ENCODE data around the gene SLC12A7.
"Not testable (repeated sequence)": the region's sequence is repeated elsewhere in the genome, so short reads cannot be mapped to it uniquely, and the experiment has no call there.

Gene SLC12A7

DNA sequence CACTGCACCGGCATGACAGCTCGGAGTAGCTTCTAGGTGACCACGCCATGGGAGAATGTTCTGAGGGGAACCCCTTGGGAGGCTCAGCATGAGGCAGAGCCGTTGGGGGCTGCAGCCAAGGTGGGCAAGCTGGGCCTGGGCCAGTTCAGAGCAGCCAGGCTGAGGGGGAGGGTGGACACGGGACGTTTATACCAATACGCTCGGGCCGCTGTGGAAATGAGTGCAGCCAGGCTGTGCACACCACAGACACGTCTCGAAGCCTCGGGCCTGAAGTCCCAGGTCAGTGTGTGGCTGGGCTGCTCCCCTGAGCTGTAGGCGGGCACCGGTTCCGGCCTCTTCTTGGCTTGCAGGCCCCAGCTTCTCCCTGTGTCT lies 28.9 kb upstream of the SLC12A7 start:
- no peak for DNase-seq (ENCODE audit: low spot score)

GRCh38 chr5:1140171-1140817 lies 28.4 kb upstream of the SLC12A7 start:
- peak; percentile 79 for DNase-seq (ENCODE audit: low spot score)

GRCh38 chr5:1139331-1140170 lies 27.7 kb upstream of the SLC12A7 start:
- no peak for DNase-seq (ENCODE audit: low spot score)

- DNase-seq (ENCODE audit: low spot score), result no peak
Measured at GRCh38 chr5:1138445-1139245, 26.8 kb upstream of the SLC12A7 start.

GRCh38 chr5:1137567-1138444 lies 25.9 kb upstream of the SLC12A7 start:
- DNase-seq (ENCODE audit: low spot score), result no peak

DNA sequence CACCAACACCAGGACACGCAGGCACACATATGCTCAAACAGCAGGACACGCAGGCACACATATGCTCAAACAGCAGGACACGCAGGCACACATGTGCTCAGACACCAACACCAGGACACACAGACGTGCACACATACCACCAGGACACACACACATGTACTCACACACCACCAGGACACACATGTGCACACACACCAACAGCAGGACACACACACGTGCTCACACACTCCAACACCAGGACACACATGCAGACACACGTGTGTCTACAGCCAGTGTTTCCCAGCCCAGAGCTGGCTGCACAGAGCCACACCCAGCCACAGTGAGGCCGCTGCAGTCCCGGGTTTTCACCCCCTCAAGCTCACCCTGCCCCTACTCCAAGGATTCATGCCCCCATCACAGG lies 25.0 kb upstream of the SLC12A7 start:
- no peak for DNase-seq (ENCODE audit: low spot score)

GRCh38 chr5:1135696-1136525 lies 24.0 kb upstream of the SLC12A7 start:
- DNase-seq (ENCODE audit: low spot score), result no peak

GRCh38 chr5:1134478-1134877 lies 22.6 kb upstream of the SLC12A7 start:
- DNase-seq (ENCODE audit: low spot score), result no peak

DNA sequence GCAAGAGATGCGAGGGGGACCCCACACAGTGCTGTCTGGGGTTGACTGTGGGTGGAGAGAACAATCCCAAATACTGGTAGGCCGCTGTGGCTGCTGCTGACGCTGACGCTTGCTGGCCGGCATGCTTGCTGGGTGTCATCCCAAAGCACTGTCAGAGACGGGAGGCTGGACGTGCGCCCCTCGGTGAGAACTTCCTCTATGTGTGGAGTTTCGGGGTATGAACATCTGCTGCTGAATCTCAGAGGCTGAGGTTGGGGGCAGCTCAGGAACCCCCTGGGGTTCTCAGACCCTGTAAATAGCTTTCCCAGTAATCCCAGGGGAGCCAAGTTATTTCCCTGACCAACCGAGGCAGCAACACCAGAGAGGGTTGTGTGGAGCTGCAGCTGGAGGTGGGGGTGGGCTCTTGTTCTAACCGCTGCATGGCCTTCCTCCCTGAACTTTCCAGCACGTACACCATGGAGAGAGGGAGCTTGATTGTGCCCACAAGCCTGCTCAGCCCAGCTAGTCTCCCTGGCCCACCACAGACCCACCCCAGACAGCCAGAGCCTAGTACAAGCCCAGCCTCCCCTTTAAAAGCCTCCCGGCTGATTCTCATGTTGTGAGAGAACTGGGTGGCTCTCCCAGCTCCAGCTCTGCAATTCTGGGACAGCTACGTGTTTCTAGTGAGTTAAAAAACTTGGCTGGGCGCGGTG lies 21.8 kb upstream of the SLC12A7 start:
- no peak for DNase-seq (ENCODE audit: low spot score)

- no peak for DNase-seq (ENCODE audit: low spot score)
Measured at GRCh38 chr5:1133108-1133507, 21.2 kb upstream of the SLC12A7 start.

- no peak for DNase-seq (ENCODE audit: low spot score)
Measured at GRCh38 chr5:1132570-1132969, 20.7 kb upstream of the SLC12A7 start.

- no peak for DNase-seq (ENCODE audit: low spot score)
Measured at GRCh38 chr5:1131726-1132125, 19.9 kb upstream of the SLC12A7 start.

- DNase-seq (ENCODE audit: low spot score), result no peak
Measured at GRCh38 chr5:1131191-1131621, 19.3 kb upstream of the SLC12A7 start.

GRCh38 chr5:1130218-1130946 lies 18.5 kb upstream of the SLC12A7 start:
- no peak for DNase-seq (ENCODE audit: low spot score)

DNA sequence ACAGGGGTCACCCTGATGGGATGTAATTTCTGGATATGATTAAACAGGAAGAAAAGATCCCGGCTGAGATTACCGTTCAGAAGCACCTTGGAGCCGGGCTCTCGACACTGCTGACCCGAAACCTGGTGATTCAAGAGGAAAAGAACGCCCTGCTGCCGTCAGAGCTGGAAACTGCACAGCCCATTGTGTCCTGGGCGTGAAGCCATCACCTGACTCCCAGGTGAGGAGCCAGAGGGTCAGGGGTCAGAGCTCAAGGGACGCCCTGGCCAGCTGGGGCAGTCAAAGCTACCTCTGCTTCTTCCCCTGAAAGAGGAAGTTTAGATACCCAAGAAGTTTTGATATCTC lies 17.8 kb upstream of the SLC12A7 start:
- no peak for DNase-seq (ENCODE audit: low spot score)

DNA sequence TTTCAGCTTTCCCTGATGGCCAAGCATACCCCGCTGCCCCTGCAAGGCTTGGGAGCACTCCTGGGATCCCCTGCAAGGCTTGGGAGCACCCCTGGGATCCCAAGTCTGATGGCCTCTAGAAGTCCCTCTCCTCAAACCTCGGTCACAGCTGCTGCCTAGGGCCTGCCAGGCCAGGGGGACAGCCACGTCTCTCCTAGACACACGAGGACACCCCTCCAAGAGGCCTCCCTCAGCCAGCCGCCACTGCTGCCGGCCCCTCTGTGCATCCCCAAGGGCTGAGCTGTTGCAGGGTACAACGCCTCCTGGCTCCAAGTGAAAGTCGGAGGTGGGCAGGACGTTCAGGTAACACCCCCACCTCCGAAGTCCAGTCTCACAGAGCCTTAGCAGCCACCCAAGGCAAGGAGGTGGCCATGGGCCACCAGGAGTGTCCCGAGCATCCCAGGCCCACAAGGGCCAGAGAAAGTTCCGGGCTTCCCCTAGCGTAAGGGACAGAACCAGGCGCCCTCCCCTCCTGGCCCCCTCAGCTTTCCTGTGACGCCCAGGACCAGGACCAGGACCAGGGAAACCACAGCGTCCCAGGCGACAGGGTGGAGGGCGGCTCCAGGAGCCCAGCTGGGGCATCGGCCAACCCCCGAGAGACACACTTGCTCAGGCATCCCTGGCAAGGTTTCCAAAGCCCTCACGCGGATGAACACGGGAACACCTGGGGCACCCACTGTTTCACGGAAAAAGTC lies 17.3 kb upstream of the SLC12A7 start:
- no peak for DNase-seq (ENCODE audit: low spot score)

- no peak for DNase-seq (ENCODE audit: low spot score)
Measured at GRCh38 chr5:1127959-1128785, 16.3 kb upstream of the SLC12A7 start.

DNA sequence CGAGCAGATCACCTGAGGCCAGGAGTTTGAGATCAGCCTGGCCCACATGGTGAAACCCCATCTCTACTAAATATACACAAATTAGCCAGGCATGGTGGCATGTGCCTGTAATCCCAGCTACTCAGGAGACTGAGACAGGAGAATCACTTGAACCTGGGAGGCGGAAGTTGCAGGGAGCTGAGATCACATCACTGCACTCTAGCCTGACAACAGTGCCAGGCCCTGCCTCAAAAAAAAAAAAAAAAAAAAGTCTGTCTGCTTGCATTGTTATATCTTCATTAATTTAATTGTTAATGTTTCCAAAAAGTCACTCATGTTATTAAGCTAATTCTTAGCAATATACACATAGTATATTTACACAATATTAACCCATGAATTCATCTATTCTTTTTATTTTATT lies 13.8 kb upstream of the SLC12A7 start:
- not testable (repeated sequence) for DNase-seq (ENCODE audit: low spot score)
